ENCODE measurements around the gene PDE7B. TPM values are rescaled to one million over a fixed set of nuclear protein-coding genes. Genes with fewer than 3 reads are reported as not detected.
A peak's percentile ranks its signal among the peaks of the same experiment; 100 is the strongest.

Gene PDE7B
- total RNA-seq, 1 donor from 2014 or later, result 0.05 TPM

- Mint-ChIP-seq H3K36me3 (ENCODE audit: low read depth) (peaks cover 3% of the 10 kb centered on the region), H3K9me3 (ENCODE audit: low read depth) (peaks cover 9% of the 10 kb centered on the region), H3K4me3 (ENCODE audit: unreplicated experiment) (no peak overlapping the region), H3K4me1 (ENCODE audit: low read depth) (peaks cover 11% of the 10 kb centered on the region), H3K27ac (ENCODE audit: unreplicated experiment) (no peak overlapping the region), H3K27me3 (ENCODE audit: low read depth) (no peaks in the 10 kb centered on the region)
- DNase-seq (ENCODE audit: low spot score), result no peak
- TF ChIP-seq, protein P1, sequence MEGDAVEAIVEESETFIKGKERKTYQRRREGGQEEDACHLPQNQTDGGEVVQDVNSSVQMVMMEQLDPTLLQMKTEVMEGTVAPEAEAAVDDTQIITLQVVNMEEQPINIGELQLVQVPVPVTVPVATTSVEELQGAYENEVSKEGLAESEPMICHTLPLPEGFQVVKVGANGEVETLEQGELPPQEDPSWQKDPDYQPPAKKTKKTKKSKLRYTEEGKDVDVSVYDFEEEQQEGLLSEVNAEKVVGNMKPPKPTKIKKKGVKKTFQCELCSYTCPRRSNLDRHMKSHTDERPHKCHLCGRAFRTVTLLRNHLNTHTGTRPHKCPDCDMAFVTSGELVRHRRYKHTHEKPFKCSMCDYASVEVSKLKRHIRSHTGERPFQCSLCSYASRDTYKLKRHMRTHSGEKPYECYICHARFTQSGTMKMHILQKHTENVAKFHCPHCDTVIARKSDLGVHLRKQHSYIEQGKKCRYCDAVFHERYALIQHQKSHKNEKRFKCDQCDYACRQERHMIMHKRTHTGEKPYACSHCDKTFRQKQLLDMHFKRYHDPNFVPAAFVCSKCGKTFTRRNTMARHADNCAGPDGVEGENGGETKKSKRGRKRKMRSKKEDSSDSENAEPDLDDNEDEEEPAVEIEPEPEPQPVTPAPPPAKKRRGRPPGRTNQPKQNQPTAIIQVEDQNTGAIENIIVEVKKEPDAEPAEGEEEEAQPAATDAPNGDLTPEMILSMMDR (IDR thresholded peaks at IDR 0.05), result no peak
These were observed 155.8 kb downstream of the PDE7B start for GRCh38 chr6:136007345-136007744.

- H3K4me1 Mint-ChIP-seq (ENCODE audit: low read depth), result peaks cover 43% of the 10 kb centered on the region
- H3K27ac Mint-ChIP-seq (ENCODE audit: unreplicated experiment), result no peak overlapping the region
- peaks cover 3% of the 10 kb centered on the region for H3K9me3 Mint-ChIP-seq (ENCODE audit: low read depth)
- no peaks in the 10 kb centered on the region for H3K36me3 Mint-ChIP-seq (ENCODE audit: low read depth)
- no peaks in the 10 kb centered on the region for H3K27me3 Mint-ChIP-seq (ENCODE audit: low read depth)
- no peak overlapping the region for H3K4me3 Mint-ChIP-seq (ENCODE audit: unreplicated experiment)
- DNase-seq (ENCODE audit: low spot score), result no peak
- TF ChIP-seq, protein P1 (IDR thresholded peaks at IDR 0.05), result no peak
These were observed 160.0 kb downstream of the PDE7B start for GRCh38 chr6:136011475-136011874.

- H3K4me1 Mint-ChIP-seq (ENCODE audit: low read depth), result peaks cover 44% of the 10 kb centered on the region
- H3K27ac Mint-ChIP-seq (ENCODE audit: unreplicated experiment), result peak overlapping the region; percentile 88
- DNase-seq (ENCODE audit: low spot score), result no peak
- no peaks in the 10 kb centered on the region for H3K9me3 Mint-ChIP-seq (ENCODE audit: low read depth)
- H3K27me3 Mint-ChIP-seq (ENCODE audit: low read depth), result no peaks in the 10 kb centered on the region
- no peak overlapping the region for H3K4me3 Mint-ChIP-seq (ENCODE audit: unreplicated experiment)
- no peaks in the 10 kb centered on the region for H3K36me3 Mint-ChIP-seq (ENCODE audit: low read depth)
- TF ChIP-seq, protein P1 (IDR thresholded peaks at IDR 0.05), result no peak
These were observed 160.8 kb downstream of the PDE7B start for GRCh38 chr6:136012198-136012887.

DNA sequence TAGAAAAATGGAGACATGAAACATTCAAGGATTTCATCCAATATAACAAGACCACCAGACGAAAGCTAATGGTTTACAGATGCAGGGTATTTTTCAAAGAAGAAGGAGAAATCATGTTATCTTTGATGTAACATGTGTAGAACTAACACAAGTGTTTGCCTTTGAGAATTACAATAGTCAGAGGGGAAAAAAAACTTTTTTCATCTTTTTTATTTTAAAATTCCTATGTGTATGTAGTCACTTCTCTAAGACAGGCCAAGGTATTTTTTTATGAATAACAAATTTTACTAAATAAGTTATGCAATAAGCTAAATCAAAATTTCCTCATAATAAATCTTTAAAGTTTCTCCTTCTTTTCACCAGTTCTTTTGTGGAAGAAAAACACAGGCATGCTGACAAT lies 161.4 kb downstream of the PDE7B start:
- TF ChIP-seq, protein P1 (IDR thresholded peaks at IDR 0.05), result no peak
- no peaks in the 10 kb centered on the region for H3K9me3 Mint-ChIP-seq (ENCODE audit: low read depth)
- H3K27ac Mint-ChIP-seq (ENCODE audit: unreplicated experiment), result no peak overlapping the region
- no peaks in the 10 kb centered on the region for H3K27me3 Mint-ChIP-seq (ENCODE audit: low read depth)
- H3K36me3 Mint-ChIP-seq (ENCODE audit: low read depth), result no peaks in the 10 kb centered on the region
- H3K4me3 Mint-ChIP-seq (ENCODE audit: unreplicated experiment), result no peak overlapping the region
- peaks cover 44% of the 10 kb centered on the region for H3K4me1 Mint-ChIP-seq (ENCODE audit: low read depth)
- DNase-seq (ENCODE audit: low spot score), result no peak

GRCh38 chr6:136014454-136015437 lies 163.2 kb downstream of the PDE7B start:
- Mint-ChIP-seq H3K9me3 (ENCODE audit: low read depth) (no peaks in the 10 kb centered on the region), H3K36me3 (ENCODE audit: low read depth) (no peaks in the 10 kb centered on the region), H3K4me1 (ENCODE audit: low read depth) (peaks cover 44% of the 10 kb centered on the region), H3K4me3 (ENCODE audit: unreplicated experiment) (peak overlapping the region; percentile 31), H3K27ac (ENCODE audit: unreplicated experiment) (peak overlapping the region; percentile 75), H3K27me3 (ENCODE audit: low read depth) (no peaks in the 10 kb centered on the region)
- TF ChIP-seq, protein P1 (IDR thresholded peaks at IDR 0.05), result no peak
- DNase-seq (ENCODE audit: low spot score), result no peak
